Ishikawa (cell line): Measurements from ENCODE around the gene FBXO24.

ENCODE experiments used
- CEBPB ChIP-seq: IDR thresholded peaks from 2 replicates; pipeline ENCODE4 v1.6.1; 2012
- CREB1 ChIP-seq: IDR thresholded peaks from 2 replicates; pipeline ENCODE4 v1.6.1; 2012; ENCODE audit warnings: low read depth
- EGR1 ChIP-seq: IDR thresholded peaks from 2 replicates; pipeline ENCODE4 v1.6.1; 2012
- EP300 ChIP-seq: IDR thresholded peaks from 2 replicates; pipeline ENCODE4 v1.6.1; 2012; ENCODE audit warnings: borderline replicate concordance
- FOXM1 ChIP-seq: IDR thresholded peaks from 2 replicates; pipeline ENCODE4 v1.6.1; 2012; ENCODE audit warnings: low read depth, borderline replicate concordance
- MAX ChIP-seq: IDR thresholded peaks from 2 replicates; pipeline ENCODE4 v1.6.1; 2012
- NFIC ChIP-seq: IDR thresholded peaks from 2 replicates; pipeline ENCODE4 v1.6.1; 2012
- RAD21 ChIP-seq: IDR thresholded peaks from 2 replicates; pipeline ENCODE4 v1.6.1; 2012; ENCODE audit warnings: low read depth
- REST ChIP-seq: IDR thresholded peaks from 2 replicates; pipeline ENCODE4 v1.6.1; 2012; ENCODE audit warnings: low read depth, mild to moderate bottlenecking
- TAF1 ChIP-seq: IDR thresholded peaks from 2 replicates; pipeline ENCODE4 v1.6.1; 2012; ENCODE audit warnings: low read depth, mild to moderate bottlenecking
- TCF12 ChIP-seq: IDR thresholded peaks from 2 replicates; pipeline ENCODE4 v1.6.1; 2012; ENCODE audit warnings: low read depth
- TEAD4 ChIP-seq: IDR thresholded peaks from 2 replicates; pipeline ENCODE4 v1.6.1; 2012
- YY1 ChIP-seq: IDR thresholded peaks from 2 replicates; pipeline ENCODE4 v1.6.1; 2012; ENCODE audit warnings: low read depth
- ZBTB7A ChIP-seq: IDR thresholded peaks from 2 replicates; pipeline ENCODE4 v1.6.1; 2012; ENCODE audit warnings: low read depth
- TF ChIP-seq, protein P1 (sequence below): IDR thresholded peaks from 2 replicates; pipeline ENCODE4 v1.6.1; 2012

Gene FBXO24

GRCh38 chr7:100540073-100540723 is 45.9 kb upstream of the FBXO24 start:
- no peak for TF ChIP-seq TCF12
- TF ChIP-seq MAX = no peak
- TF ChIP-seq TEAD4 = no peak
- TF ChIP-seq, protein P1, sequence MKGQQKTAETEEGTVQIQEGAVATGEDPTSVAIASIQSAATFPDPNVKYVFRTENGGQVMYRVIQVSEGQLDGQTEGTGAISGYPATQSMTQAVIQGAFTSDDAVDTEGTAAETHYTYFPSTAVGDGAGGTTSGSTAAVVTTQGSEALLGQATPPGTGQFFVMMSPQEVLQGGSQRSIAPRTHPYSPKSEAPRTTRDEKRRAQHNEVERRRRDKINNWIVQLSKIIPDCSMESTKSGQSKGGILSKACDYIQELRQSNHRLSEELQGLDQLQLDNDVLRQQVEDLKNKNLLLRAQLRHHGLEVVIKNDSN = no peak
- no peak for TF ChIP-seq CEBPB
- no peak for TF ChIP-seq YY1
- TF ChIP-seq NFIC = no peak
- no peak for TF ChIP-seq FOXM1
- no peak for TF ChIP-seq EP300
- no peak for TF ChIP-seq EGR1
- no peak for TF ChIP-seq RAD21
- no peak for TF ChIP-seq REST

- no peak for TF ChIP-seq TCF12
- no peak for TF ChIP-seq REST
- no peak for TF ChIP-seq MAX
- TF ChIP-seq TAF1 = no peak
- no peak for TF ChIP-seq RAD21
- no peak for TF ChIP-seq EGR1
- no peak for TF ChIP-seq NFIC
- TF ChIP-seq YY1 = no peak
- no peak for TF ChIP-seq TEAD4
- TF ChIP-seq CREB1 = no peak
- TF ChIP-seq FOXM1 = no peak
- no peak for TF ChIP-seq CEBPB
- TF ChIP-seq, protein P1 = no peak
- TF ChIP-seq EP300 = no peak
- no peak for TF ChIP-seq ZBTB7A
These were observed 42.5 kb upstream of the FBXO24 start for GRCh38 chr7:100543586-100543985.

GRCh38 chr7:100544386-100544785 is 41.7 kb upstream of the FBXO24 start:
- TF ChIP-seq TCF12 (no peak), RAD21 (no peak), FOXM1 (no peak), CEBPB (no peak), REST (no peak), EP300 (no peak), CREB1 (no peak), YY1 (no peak), ZBTB7A (no peak)

DNA sequence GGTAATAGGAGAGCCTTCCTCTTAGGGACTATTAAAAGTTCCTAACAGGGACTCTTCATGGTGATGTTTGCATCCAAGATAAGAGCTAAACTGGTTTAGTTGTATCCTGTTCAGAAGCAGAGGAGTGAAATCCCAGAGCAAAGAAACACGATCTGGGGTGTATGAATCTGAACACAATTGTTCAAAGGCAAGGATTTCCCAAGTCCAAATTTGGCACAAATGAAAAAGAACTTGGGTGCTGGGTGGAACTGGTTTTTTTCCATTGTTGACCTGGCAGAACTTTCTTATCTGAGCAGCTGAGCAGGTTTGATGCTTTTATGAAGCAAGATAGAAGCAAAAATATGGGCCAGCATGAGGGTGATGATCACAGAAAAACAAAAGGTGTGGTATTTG is 41.2 kb upstream of the FBXO24 start:
- TF ChIP-seq CEBPB (0 out of 2 replicates have a peak, but pooled peaks have one; percentile 27), ZBTB7A (no peak), YY1 (no peak), TCF12 (no peak), RAD21 (no peak), NFIC (0 out of 2 replicates have a peak, but pooled peaks have one; percentile 9), FOXM1 (no peak), TAF1 (no peak), EP300 (no peak), REST (no peak)
- TF ChIP-seq, protein P1 = no peak
